LNCaP clone FGC (cell line): Measurements from ENCODE around the gene MACROD2.

Source experiments
- DNase-seq: peaks from one replicate; pipeline ENCODE4 v3.0.0-alpha.2; 2011; ENCODE audit warnings: low read depth
- H3K4me3 ChIP-seq: 2 replicates; pipeline ENCODE4 v1.5.1; 2011; ENCODE audit warnings: mild to moderate bottlenecking, low read depth, low read length, control low read depth
- CTCF ChIP-seq: IDR thresholded peaks from 2 replicates; pipeline ENCODE4 v1.5.1; 2012; ENCODE audit warnings: mild to moderate bottlenecking; ENCODE audit not compliant: control insufficient read depth, insufficient read depth; ENCODE audit errors: extremely low read depth

MACROD2 gene

GRCh38 chr20:14780508-14780907 is 785.2 kb downstream of the MACROD2 start:
- no peak for TF ChIP-seq CTCF
- no peak for DNase-seq

GRCh38 chr20:14782731-14783130 is 787.4 kb downstream of the MACROD2 start:
- DNase-seq = no peak
- no peak for TF ChIP-seq CTCF
- no peak overlapping the region for H3K4me3 ChIP-seq

More at GRCh38 chr20:14780508-14780907, 785.2 kb downstream of the MACROD2 start:
- H3K4me3 ChIP-seq = no peak overlapping the region

DNA sequence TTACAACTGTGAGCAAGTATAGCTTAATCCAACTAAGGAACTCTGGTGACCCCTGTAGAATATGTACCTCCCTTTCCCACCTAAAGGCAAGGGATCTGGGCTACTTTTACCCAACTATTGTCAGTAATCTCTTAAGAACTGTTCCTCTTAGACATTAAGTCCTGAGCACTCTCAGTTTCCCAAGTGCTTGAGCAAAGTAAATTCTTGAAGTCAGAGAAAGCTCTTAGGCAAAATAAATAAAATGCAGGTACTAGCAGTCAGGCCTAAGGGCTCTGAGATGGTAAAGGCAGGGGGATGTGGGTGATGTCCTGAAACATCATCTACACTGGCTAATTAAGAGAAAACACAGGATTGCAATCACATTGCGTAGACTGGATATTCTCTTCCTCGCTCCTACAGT is 788.5 kb downstream of the MACROD2 start:
- no peak overlapping the region for H3K4me3 ChIP-seq
- no peak for DNase-seq
- TF ChIP-seq CTCF = no peak

- no peak for DNase-seq
- no peak overlapping the region for H3K4me3 ChIP-seq
- TF ChIP-seq CTCF = no peak
Observed at GRCh38 chr20:14785065-14785743, 789.9 kb downstream of the MACROD2 start.

DNA sequence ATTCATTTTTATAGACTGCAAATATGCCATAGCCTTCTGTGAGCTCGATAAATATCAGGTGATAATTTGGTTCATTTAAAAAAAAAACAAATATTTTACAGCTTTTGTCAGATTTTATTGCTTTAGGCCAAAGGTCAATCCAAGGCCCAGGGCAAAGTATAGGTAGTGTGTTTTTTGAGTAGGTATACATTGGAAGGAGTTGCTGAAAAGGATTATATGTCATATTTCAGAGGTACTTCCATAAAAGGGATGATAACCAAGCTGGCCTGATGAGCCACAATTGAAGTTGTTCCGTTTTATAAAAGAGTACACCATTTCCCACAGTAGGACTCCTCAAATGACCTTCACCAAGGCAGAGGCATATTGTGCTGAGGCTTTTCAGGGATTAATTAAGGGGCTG is 794.9 kb downstream of the MACROD2 start:
- no peak for TF ChIP-seq CTCF
- no peak overlapping the region for H3K4me3 ChIP-seq
- DNase-seq = no peak

DNA sequence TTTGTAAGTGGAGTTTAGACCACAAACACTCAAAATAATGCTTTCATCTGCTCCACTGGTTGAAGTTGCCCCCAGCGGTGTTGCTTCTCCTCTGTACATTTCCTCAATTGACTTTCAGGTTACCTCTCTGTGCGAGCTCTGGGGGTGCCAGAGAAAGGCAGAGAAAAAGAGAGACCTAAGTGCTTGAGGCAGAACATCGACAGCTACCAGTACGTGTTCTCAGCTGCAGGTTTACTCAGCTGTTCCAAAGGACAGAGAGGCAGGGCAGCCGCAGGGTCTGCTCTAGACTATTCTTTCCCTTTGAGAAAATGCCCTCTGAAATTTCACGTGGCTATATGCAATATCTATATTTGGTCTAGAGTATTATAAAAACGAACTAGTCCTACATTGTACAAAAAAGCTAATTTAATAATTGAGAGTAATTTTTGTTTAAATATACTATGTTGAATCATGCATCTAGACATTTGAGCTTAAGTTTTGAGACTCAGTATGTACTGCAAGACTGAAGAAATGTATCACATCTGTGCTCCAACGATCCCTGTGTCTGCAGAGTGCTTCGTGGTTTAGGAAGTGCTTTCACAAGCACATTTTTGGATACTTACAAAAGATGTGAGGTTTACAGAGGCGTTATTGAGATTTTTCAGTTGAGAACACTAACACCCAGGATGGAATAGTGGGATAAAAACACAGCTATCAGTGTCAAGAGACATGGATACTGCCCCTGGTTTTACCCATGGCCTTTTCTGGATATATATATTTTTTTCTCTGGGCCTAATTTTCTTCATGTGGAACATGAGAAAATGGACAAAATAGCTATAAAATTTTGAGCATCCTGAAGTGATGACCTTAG is 795.7 kb downstream of the MACROD2 start:
- no peak for DNase-seq
- TF ChIP-seq CTCF = no peak
- H3K4me3 ChIP-seq = no peak overlapping the region
